IMR-90 (cell line): ENCODE measurements around the gene ELOVL1. TPM values are rescaled to one million over a fixed set of nuclear protein-coding genes. Genes with fewer than 3 reads are reported as not detected.

Source experiments
- ATAC-seq: fragments of 200-7000 bp; cut with Tn5 transposase; 2 replicates; pipeline ENCODE4 v1.9.1; 2020; ENCODE audit warnings: low read depth, mild to moderate bottlenecking, moderate library complexity
- BruUV-seq: library from RNA; stranded (reverse); fragments of 400-500 nt; replicated peaks from 2 replicates; lab custom pipeline; 2021; lab: Mats Ljungman, UMichigan
- CTCF ChIA-PET: fragments of 300-600 bp; formaldehyde crosslinking; extraction: SDS; loops from one replicate; lab custom pipeline; 2021; ENCODE audit warnings: antibody characterized with exemption; lab: Yijun Ruan, JAX
- POLR2A ChIA-PET: fragments of 300-600 bp; sonication (Branson Sonifier 250); formaldehyde crosslinking; loops from one replicate; lab custom pipeline; 2022; ENCODE audit warnings: antibody characterized with exemption; ENCODE audit not compliant: unreplicated experiment; lab: Charles Lee
- DNase-seq: peaks from one replicate; pipeline ENCODE4 v3.0.0; 2013
- H2AFZ ChIP-seq: replicated peaks from 2 replicates; pipeline ENCODE3; 2013; ENCODE audit warnings: low read length, mild to moderate bottlenecking; ENCODE audit not compliant: poor library complexity
- H2AK5ac ChIP-seq: 2 replicates; pipeline ENCODE4 v1.6.1; 2013; ENCODE audit warnings: low read depth, low read length, inconsistent platforms
- H2AK9ac ChIP-seq: replicated peaks from 2 replicates; pipeline ENCODE3; 2013; ENCODE audit warnings: mild to moderate bottlenecking, low read depth, low read length, moderate library complexity; ENCODE audit not compliant: poor library complexity
- H2BK120ac ChIP-seq: 2 replicates; pipeline ENCODE4 v1.6.1; 2013; ENCODE audit warnings: low read depth, low read length, inconsistent platforms
- H2BK15ac ChIP-seq: 3 replicates; pipeline ENCODE4 v1.6.1; 2013; ENCODE audit warnings: low read depth, low read length, inconsistent platforms
- H2BK20ac ChIP-seq: 2 replicates; pipeline ENCODE4 v1.6.1; 2013; ENCODE audit warnings: low read depth, mild to moderate bottlenecking, inconsistent platforms, low read length, moderate library complexity
- H2BK5ac ChIP-seq: 2 replicates; pipeline ENCODE4 v1.6.1; 2013; ENCODE audit warnings: mild to moderate bottlenecking, low read depth, low read length, inconsistent platforms; ENCODE audit not compliant: poor library complexity, severe bottlenecking
- H3K14ac ChIP-seq: replicated peaks from 2 replicates; pipeline ENCODE4 v1.6.1; 2013; ENCODE audit warnings: low read depth, low read length, inconsistent platforms
- H3K18ac ChIP-seq: 2 replicates; pipeline ENCODE4 v1.6.1; 2013; ENCODE audit warnings: low read depth, low read length, control low read depth
- H3K23ac ChIP-seq: 2 replicates; pipeline ENCODE4 v1.6.1; 2013; ENCODE audit warnings: low read depth, low read length, inconsistent platforms
- H3K27ac ChIP-seq: 2 replicates; pipeline ENCODE4 v1.5.1; 2013; ENCODE audit warnings: mild to moderate bottlenecking, control low read depth, low read length; ENCODE audit not compliant: insufficient read depth
- H3K27me3 ChIP-seq: 2 replicates; pipeline ENCODE4 v1.6.1; 2013; ENCODE audit warnings: low read length; ENCODE audit not compliant: control insufficient read depth, insufficient read depth
- H3K36me3 ChIP-seq: 2 replicates; pipeline ENCODE4 v1.6.1; 2013; ENCODE audit warnings: low read length, mixed read lengths; ENCODE audit not compliant: control insufficient read depth, insufficient read depth
- H3K4ac ChIP-seq: 2 replicates; pipeline ENCODE4 v1.6.1; 2013; ENCODE audit warnings: low read depth, low read length, inconsistent platforms
- H3K4me1 ChIP-seq: 2 replicates; pipeline ENCODE4 v1.6.1; 2013; ENCODE audit warnings: low read length, mixed read lengths; ENCODE audit not compliant: control insufficient read depth, insufficient read depth
- H3K4me2 ChIP-seq: 2 replicates; pipeline ENCODE4 v1.6.1; 2013; ENCODE audit warnings: low read depth, mild to moderate bottlenecking, control low read depth, low read length, moderate library complexity
- H3K4me3 ChIP-seq: 2 replicates; pipeline ENCODE4 v1.5.1; 2013; ENCODE audit warnings: low read depth, mild to moderate bottlenecking, control low read depth, low read length, moderate library complexity; ENCODE audit not compliant: insufficient read depth
- H3K56ac ChIP-seq: 2 replicates; pipeline ENCODE4 v1.6.1; 2013; ENCODE audit warnings: low read length, inconsistent platforms; ENCODE audit not compliant: insufficient read depth; ENCODE audit errors: extremely low read depth
- H3K79me1 ChIP-seq, 2 experiments: 2 replicates each; pipeline ENCODE4 v1.6.1; 2013; ENCODE audit warnings: low read length in 2 of 2, inconsistent platforms in 1 of 2, low read depth in 1 of 2
- H3K9ac ChIP-seq: 2 replicates; pipeline ENCODE4 v1.6.1; 2013; ENCODE audit warnings: low read depth, low read length, control low read depth
- H3K9me1 ChIP-seq: 2 replicates; pipeline ENCODE4 v1.6.1; 2013; ENCODE audit warnings: low read length, inconsistent platforms; ENCODE audit not compliant: insufficient read depth
- H3K9me3 ChIP-seq: 2 replicates; pipeline ENCODE4 v1.6.1; 2013; ENCODE audit warnings: low read length; ENCODE audit not compliant: control insufficient read depth, insufficient read depth
- H4K20me1 ChIP-seq: 2 replicates; pipeline ENCODE4 v1.6.1; 2013; ENCODE audit warnings: low read length, inconsistent platforms; ENCODE audit not compliant: insufficient read depth
- H4K5ac ChIP-seq: 2 replicates; pipeline ENCODE4 v1.6.1; 2013; ENCODE audit warnings: mild to moderate bottlenecking, low read depth, low read length, control low read depth
- H4K8ac ChIP-seq, 2 experiments: 2 replicates each; pipeline ENCODE4 v1.6.1; 2013; ENCODE audit warnings: low read depth in 2 of 2, low read length in 2 of 2, control low read depth in 1 of 2, inconsistent platforms in 1 of 2
- H4K91ac ChIP-seq: 2 replicates; pipeline ENCODE4 v1.6.1; 2013; ENCODE audit warnings: low read depth, low read length, inconsistent platforms; ENCODE audit not compliant: insufficient read depth
- ELK1 ChIP-seq: fragments of 150-350 bp; IDR thresholded peaks from 2 replicates; pipeline ENCODE4 v1.6.1; 2016; ENCODE audit warnings: low read depth, mild to moderate bottlenecking, low read length, moderate library complexity, borderline replicate concordance
- MAZ ChIP-seq: IDR thresholded peaks from 2 replicates; pipeline ENCODE4 v1.6.1; 2012; ENCODE audit warnings: low read depth, mild to moderate bottlenecking, low read length, improper control_type of control experiment, moderate library complexity, borderline replicate concordance
- RCOR1 ChIP-seq: IDR thresholded peaks from 2 replicates; pipeline ENCODE4 v1.6.1; 2012; ENCODE audit warnings: mild to moderate bottlenecking, low read length, improper control_type of control experiment; ENCODE audit not compliant: insufficient replicate concordance
- WGBS, 2 experiments: methylation state at CpG; one replicate each; pipeline versions ENCODE4 v1.1.5 to v1.1.7; 2013; ENCODE audit warnings: missing lambda C conversion rate in 2 of 2; ENCODE audit not compliant: insufficient read length in 1 of 2; ENCODE audit errors: extremely low coverage in 2 of 2; 5-methylcytosine and 5-hydroxymethylcytosine counted together
- dilution Hi-C: fragments of 300-500 bp; cut with HindIII; formaldehyde crosslinking; loops from one replicate; pipeline ENCODE4 v1.14.3; 2018; ENCODE audit warnings: low sequenced_read_pairs; ENCODE audit not compliant: unreplicated experiment
- in situ Hi-C: fragments of 300-500 bp; cut with MboI; formaldehyde crosslinking; loops from 3 replicates; pipeline ENCODE4 v1.14.3; 2019; ENCODE audit warnings: low sequenced_read_pairs, inconsistent platforms, mixed read lengths
- intact Hi-C: fragments of 100-400 bp; cut with micrococcal nuclease; formaldehyde crosslinking; loops from 2 replicates; pipeline ENCODE4 v1.10.0; 2022
- polyA plus RNA-seq, 3 experiments: library from polyadenylated mRNA; depleted of rRNA; stranded (reverse); fragments of >200 nt; gene quantifications; 2 replicates each; pipeline ENCODE4 v1.2.3, GENCODE V29; 2012; ENCODE audit warnings: low replicate concordance in 1 of 3
- total RNA-seq: library from RNA; depleted of rRNA; stranded (reverse); fragments of >200 nt; gene quantifications from 2 replicates; pipeline ENCODE4 v1.2.3, GENCODE V29; 2012

ELOVL1 gene
- total and polyA plus RNA-seq, 2 of the 4 experiments (the other 2 are of a cell fraction), result 88.9 to 211 TPM

GRCh38 chr1:43315963-43316737, 51.7 kb downstream of the ELOVL1 start:
- no peak overlapping the region for H3K18ac ChIP-seq
- CTCF ChIA-PET, result interaction anchor here (0.6 kb wide), 1 partner anchor 38 kb away, joined by 3 read pairs; no protein-coding TSS in a partner anchor
- TF ChIP-seq MAZ (no peak), RCOR1 (no peak), ELK1 (no peak)

More at GRCh38 chr1:43315963-43316737, 51.7 kb downstream of the ELOVL1 start:
- intact Hi-C loops (no loop called here), dilution Hi-C loops (no loop called here), in situ Hi-C loops (no loop called here)
- 84% methylated on average over 10 of the region's 10 CpGs; no CpG with 5 or more reads in 1 of the 2 experiments for WGBS, 2 experiments
- Histone ChIP-seq H3K9me3 (no peaks in the 10 kb centered on the region), H3K4me2 (no peak overlapping the region), H3K36me3 (no peaks in the 10 kb centered on the region), H2BK5ac (no peak overlapping the region), H4K5ac (no peak overlapping the region), H2BK120ac (no peak overlapping the region), H3K4me1 (peaks cover 5% of the 10 kb centered on the region), H2AK9ac (no peak overlapping the region), H3K27me3 (no peaks in the 10 kb centered on the region; the same call in 1 of the 2 replicates), H2BK15ac (no peak overlapping the region), H2AK5ac (no peak overlapping the region), H3K56ac (no peak overlapping the region), H3K27ac (no peak overlapping the region), H3K4me3 (no peak overlapping the region), H2AFZ (peak overlapping the region; percentile 17), H3K79me1 (no peaks in the 10 kb centered on the region), H3K14ac (no peak overlapping the region), H3K9ac (no peak overlapping the region), H4K20me1 (no peaks in the 10 kb centered on the region), H4K91ac (no peak overlapping the region), H3K9me1 (peaks cover 3% of the 10 kb centered on the region; the same call in 1 of the 2 replicates), H3K4ac (no peak overlapping the region), H4K8ac (no peak overlapping the region), H2BK20ac (no peak overlapping the region), H3K23ac (no peak overlapping the region)
- BruUV-seq, result no TSS peak
- no peak for DNase-seq
- POLR2A ChIA-PET, result no interaction called here
- ATAC-seq, result no peak
